Subcutaneous adipose tissue (tissue), 4 donors: Measurements from ENCODE around the gene ARHGAP45. TPM values are rescaled to one million over a fixed set of nuclear protein-coding genes. Genes with fewer than 3 reads are reported as not detected.

Experiments
- CTCF ChIP-seq: fragments of 450-650 bp; IDR thresholded peaks from one replicate; pipeline ENCODE4 v1.5.1; 2016; ENCODE audit warnings: low read depth, mild to moderate bottlenecking, control low read depth, antibody characterized with exemption, moderate library complexity
- total RNA-seq, 4 donors: library from RNA; depleted of rRNA; stranded (reverse); fragments of >200 nt; gene quantifications; one replicate each; pipeline ENCODE4 v1.1.0, GENCODE V29; 2016

Gene ARHGAP45
- total RNA-seq, 4 donors from 2014 or later = 31.3 to 52.5 (median 44.0) TPM

GRCh38 chr19:1050989-1051788 lies 15.8 kb upstream of the ARHGAP45 start:
- no peak for TF ChIP-seq CTCF

- no peak for TF ChIP-seq CTCF
These were observed 15.2 kb upstream of the ARHGAP45 start for GRCh38 chr19:1051791-1052190.

GRCh38 chr19:1052349-1052975 lies 14.5 kb upstream of the ARHGAP45 start:
- no peak for TF ChIP-seq CTCF

GRCh38 chr19:1053176-1054101 lies 13.5 kb upstream of the ARHGAP45 start:
- no peak for TF ChIP-seq CTCF

- no peak for TF ChIP-seq CTCF
These were observed 12.6 kb upstream of the ARHGAP45 start for GRCh38 chr19:1054102-1055027.

GRCh38 chr19:1055028-1055425 lies 11.9 kb upstream of the ARHGAP45 start:
- no peak for TF ChIP-seq CTCF
